ENCODE data around the gene GNB3.
"Not testable (repeated sequence)": the region's sequence is repeated elsewhere in the genome, so short reads cannot be mapped to it uniquely, and the experiment has no call there.

GNB3 gene

GRCh38 chr12:6884539-6884938 lies 43.8 kb downstream of the GNB3 start:
- TF ChIP-seq TCF4 (CRISPR knock-in tag; IDR thresholded peaks at IDR 0.05; ENCODE audit: borderline replicate concordance) (no peak), ISL1 (CRISPR knock-in tag; IDR thresholded peaks at IDR 0.05) (no peak), ZC3H10 (CRISPR knock-in tag; IDR thresholded peaks at IDR 0.05) (no peak), ZNF565 (CRISPR knock-in tag; conservative IDR thresholded peaks at IDR 0.05; ENCODE audit: low read depth) (no peak), TOX (CRISPR knock-in tag; IDR thresholded peaks at IDR 0.05; ENCODE audit: borderline replicate concordance) (no peak), CSDC2 (CRISPR knock-in tag; IDR thresholded peaks at IDR 0.05) (no peak), TSHZ2 (CRISPR knock-in tag; IDR thresholded peaks at IDR 0.05) (no peak), ZNF8 (CRISPR knock-in tag; IDR thresholded peaks at IDR 0.05) (no peak), SNAI2 (CRISPR knock-in tag; IDR thresholded peaks at IDR 0.05) (no peak), PPARA (CRISPR knock-in tag; IDR thresholded peaks at IDR 0.05; ENCODE audit: borderline replicate concordance) (no peak), ZFP3 (CRISPR knock-in tag; IDR thresholded peaks at IDR 0.05) (no peak), POU6F1 (CRISPR knock-in tag; IDR thresholded peaks at IDR 0.05; ENCODE audit: borderline replicate concordance, low read depth) (no peak), ESRRG (CRISPR knock-in tag; IDR thresholded peaks at IDR 0.05) (no peak), ZFP30 (CRISPR knock-in tag; IDR thresholded peaks at IDR 0.05) (no peak), OSR1 (CRISPR knock-in tag; IDR thresholded peaks at IDR 0.05) (no peak), ARNTL (CRISPR knock-in tag; IDR thresholded peaks at IDR 0.05; ENCODE audit: borderline replicate concordance, low read depth) (no peak), CSRNP3 (CRISPR knock-in tag; IDR thresholded peaks at IDR 0.05) (no peak), BACH2 (CRISPR knock-in tag; IDR thresholded peaks at IDR 0.05; ENCODE audit: borderline replicate concordance) (no peak)
- TF ChIP-seq, protein P1, sequence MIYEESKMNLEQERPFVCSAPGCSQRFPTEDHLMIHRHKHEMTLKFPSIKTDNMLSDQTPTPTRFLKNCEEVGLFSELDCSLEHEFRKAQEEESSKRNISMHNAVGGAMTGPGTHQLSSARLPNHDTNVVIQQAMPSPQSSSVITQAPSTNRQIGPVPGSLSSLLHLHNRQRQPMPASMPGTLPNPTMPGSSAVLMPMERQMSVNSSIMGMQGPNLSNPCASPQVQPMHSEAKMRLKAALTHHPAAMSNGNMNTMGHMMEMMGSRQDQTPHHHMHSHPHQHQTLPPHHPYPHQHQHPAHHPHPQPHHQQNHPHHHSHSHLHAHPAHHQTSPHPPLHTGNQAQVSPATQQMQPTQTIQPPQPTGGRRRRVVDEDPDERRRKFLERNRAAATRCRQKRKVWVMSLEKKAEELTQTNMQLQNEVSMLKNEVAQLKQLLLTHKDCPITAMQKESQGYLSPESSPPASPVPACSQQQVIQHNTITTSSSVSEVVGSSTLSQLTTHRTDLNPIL (CRISPR knock-in tag; IDR thresholded peaks at IDR 0.05; ENCODE audit: low read depth) = no peak
- TF ChIP-seq, protein P2, sequence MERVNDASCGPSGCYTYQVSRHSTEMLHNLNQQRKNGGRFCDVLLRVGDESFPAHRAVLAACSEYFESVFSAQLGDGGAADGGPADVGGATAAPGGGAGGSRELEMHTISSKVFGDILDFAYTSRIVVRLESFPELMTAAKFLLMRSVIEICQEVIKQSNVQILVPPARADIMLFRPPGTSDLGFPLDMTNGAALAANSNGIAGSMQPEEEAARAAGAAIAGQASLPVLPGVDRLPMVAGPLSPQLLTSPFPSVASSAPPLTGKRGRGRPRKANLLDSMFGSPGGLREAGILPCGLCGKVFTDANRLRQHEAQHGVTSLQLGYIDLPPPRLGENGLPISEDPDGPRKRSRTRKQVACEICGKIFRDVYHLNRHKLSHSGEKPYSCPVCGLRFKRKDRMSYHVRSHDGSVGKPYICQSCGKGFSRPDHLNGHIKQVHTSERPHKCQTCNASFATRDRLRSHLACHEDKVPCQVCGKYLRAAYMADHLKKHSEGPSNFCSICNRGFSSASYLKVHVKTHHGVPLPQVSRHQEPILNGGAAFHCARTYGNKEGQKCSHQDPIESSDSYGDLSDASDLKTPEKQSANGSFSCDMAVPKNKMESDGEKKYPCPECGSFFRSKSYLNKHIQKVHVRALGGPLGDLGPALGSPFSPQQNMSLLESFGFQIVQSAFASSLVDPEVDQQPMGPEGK (CRISPR knock-in tag; IDR thresholded peaks at IDR 0.05; ENCODE audit: borderline replicate concordance) = no peak
- ATAC-seq = no peak

DNA sequence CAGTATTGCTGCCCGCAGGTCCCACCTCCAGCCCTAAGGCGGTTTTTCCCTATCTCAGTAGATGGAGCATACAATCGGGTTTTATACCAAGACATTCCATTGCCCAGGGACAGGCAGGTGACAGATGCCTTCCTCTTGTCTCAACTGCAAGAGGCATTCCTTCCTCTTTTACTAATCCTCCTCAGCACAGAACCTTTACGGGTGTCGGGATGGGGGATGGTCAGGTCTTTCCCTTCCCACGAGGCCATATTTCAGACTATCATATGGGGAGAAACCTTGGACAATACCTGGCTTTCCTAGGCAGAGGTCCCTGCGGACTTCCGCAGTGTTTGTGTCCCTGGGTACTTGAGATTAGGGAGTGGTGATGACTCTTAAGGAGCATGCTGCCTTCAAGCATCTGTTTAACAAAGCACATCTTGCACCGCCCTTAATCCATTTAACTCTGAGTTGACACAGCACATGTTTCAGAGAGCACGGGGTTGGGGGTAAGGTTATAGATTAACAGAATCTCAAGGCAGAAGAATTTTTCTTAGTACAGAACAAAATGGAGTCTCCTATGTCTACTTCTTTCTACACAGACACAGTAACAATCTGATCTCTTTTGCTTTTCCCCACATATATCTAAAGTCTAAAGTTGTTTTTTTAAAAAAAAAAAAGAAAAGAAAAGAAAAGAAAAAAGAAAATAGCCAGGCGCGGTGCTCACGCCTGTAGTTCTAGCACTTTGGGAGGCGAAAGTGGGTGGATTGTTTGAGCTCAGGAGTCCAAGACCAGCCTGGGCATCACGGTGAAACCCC lies 45.7 kb downstream of the GNB3 start:
- ATAC-seq = not testable (repeated sequence)

DNA sequence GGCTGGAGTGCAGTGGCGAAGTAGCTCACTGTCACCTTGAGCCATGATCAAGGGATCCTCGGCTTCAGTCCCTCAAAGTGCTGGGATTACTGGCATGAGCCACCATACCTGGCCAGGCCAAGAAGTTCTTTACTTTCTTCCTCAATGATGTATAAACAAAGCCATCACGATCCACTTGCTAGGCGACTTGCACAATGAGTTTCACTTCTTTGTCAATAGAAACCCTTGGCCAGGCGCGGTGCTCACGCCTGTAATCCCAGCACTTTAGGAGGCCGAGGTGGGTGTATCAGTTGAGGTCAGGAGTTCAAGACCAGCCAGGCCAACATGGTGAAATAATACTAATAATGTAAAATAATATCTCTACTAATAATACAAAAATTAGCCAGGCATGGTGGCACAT lies 46.7 kb downstream of the GNB3 start:
- no peak for ATAC-seq
- TF ChIP-seq POU6F1 (CRISPR knock-in tag; IDR thresholded peaks at IDR 0.05; ENCODE audit: borderline replicate concordance, low read depth) = no peak
- TF ChIP-seq CSDC2 (CRISPR knock-in tag; IDR thresholded peaks at IDR 0.05) = no peak
- no peak for TF ChIP-seq ESRRG (CRISPR knock-in tag; IDR thresholded peaks at IDR 0.05)

All from SK-N-SH treated with all-trans-retinoic acid at 6 μM for 48 hours (cell line).